B cell (primary cell): ENCODE measurements around the gene JAK1. TPM values are rescaled to one million over a fixed set of nuclear protein-coding genes. Genes with fewer than 3 reads are reported as not detected.

ENCODE experiments used
- ATAC-seq: fragments of 200-7000 bp; cut with Tn5 transposase; one replicate; pipeline ENCODE4 v1.10.0; 2021; ENCODE audit warnings: low read depth, mild to moderate bottlenecking, moderate number of reproducible peaks, moderate library complexity
- CTCF ChIA-PET: fragments of 350-600 bp; sonication (Branson Sonifier 250); formaldehyde crosslinking; loops from one replicate; lab custom pipeline; 2021; ENCODE audit warnings: antibody characterized with exemption, inconsistent platforms; lab: Charles Lee
- POLR2A ChIA-PET: fragments of 350-600 bp; sonication (Branson Sonifier 250); formaldehyde crosslinking; loops from one replicate; lab custom pipeline; 2021; ENCODE audit warnings: antibody characterized with exemption; lab: Charles Lee
- DNase-seq: peaks from one replicate; pipeline ENCODE4 v3.0.0; 2013
- H2AFZ ChIP-seq: 2 replicates; pipeline ENCODE4 v1.6.1; 2012; ENCODE audit warnings: mild to moderate bottlenecking, low read depth, low read length; ENCODE audit not compliant: insufficient read depth, poor library complexity, severe bottlenecking
- H3K27ac ChIP-seq, 2 donors: 1 replicate in 1 of 2; 2 replicates in 1 of 2; pipeline ENCODE4 v1.5.1; 2012 to 2013; ENCODE audit warnings: low read length in 2 of 2, mild to moderate bottlenecking in 2 of 2, moderate library complexity in 1 of 2
- H3K27me3 ChIP-seq, 4 experiments: fragments of 200-600 bp in 1 of 4; sonication (generic) in 1 of 4; replicated peaks in 1 of 4; 1 replicate in 2 of 4; 2 replicates in 2 of 4; pipeline versions ENCODE4 v1.6.1 to v1.7.0; 2013 to 2016; ENCODE audit warnings: low read length in 3 of 4, mild to moderate bottlenecking in 2 of 4, mixed read lengths in 1 of 4, moderate library complexity in 1 of 4; ENCODE audit not compliant: insufficient read depth in 4 of 4, control insufficient read depth in 3 of 4; ENCODE audit errors: control extremely low read depth in 1 of 4
- H3K36me3 ChIP-seq, 2 experiments: replicated peaks in 1 of 2; 1 replicate in 1 of 2; 2 replicates in 1 of 2; pipeline versions ENCODE4 v1.6.1 to v1.7.1; 2013; ENCODE audit warnings: low read length in 1 of 2; ENCODE audit not compliant: insufficient read depth in 2 of 2, control insufficient read depth in 1 of 2; ENCODE audit errors: control extremely low read depth in 1 of 2, extremely low read depth in 1 of 2
- H3K4me1 ChIP-seq, 2 donors: fragments of 200-600 bp in 1 of 2; sonication (generic) in 1 of 2; 1 replicate in 1 of 2; 2 replicates in 1 of 2; pipeline versions ENCODE4 v1.5.1 to v1.6.1; 2013 to 2017; ENCODE audit warnings: low read length in 2 of 2; ENCODE audit not compliant: control insufficient read depth in 2 of 2, insufficient read depth in 2 of 2
- H3K4me2 ChIP-seq: replicated peaks from 2 replicates; pipeline ENCODE3; 2012; ENCODE audit warnings: mild to moderate bottlenecking, low read depth, low read length; ENCODE audit not compliant: poor library complexity, severe bottlenecking
- H3K4me3 ChIP-seq, 5 experiments: fragments of 200-600 bp in 1 of 5; sonication (generic) in 1 of 5; 1 replicate in 3 of 5; 2 replicates in 2 of 5; pipeline versions ENCODE4 v1.5.1 to v1.7.0; 2011 to 2016; ENCODE audit warnings: low read length in 4 of 5, mild to moderate bottlenecking in 4 of 5, low read depth in 2 of 5, control low read depth in 1 of 5, moderate library complexity in 1 of 5; ENCODE audit not compliant: insufficient read depth in 1 of 5; ENCODE audit errors: control extremely low read depth in 1 of 5, extremely low read depth in 1 of 5
- H3K79me2 ChIP-seq: fragments of 200-600 bp; sonication (generic); one replicate; pipeline ENCODE4 v1.6.0; 2016; ENCODE audit warnings: low read length; ENCODE audit not compliant: control insufficient read depth, insufficient read depth
- H3K9ac ChIP-seq: fragments of 200-600 bp; sonication (generic); 2 replicates; pipeline ENCODE4 v1.6.1; 2017; ENCODE audit warnings: mild to moderate bottlenecking, low read length, moderate library complexity
- H3K9me3 ChIP-seq, 3 donors: one replicate each; pipeline versions ENCODE4 v1.6.1 to v1.7.1; 2013; ENCODE audit warnings: low read length in 2 of 3; ENCODE audit not compliant: control insufficient read depth in 2 of 3, insufficient read depth in 1 of 3; ENCODE audit errors: control extremely low read depth in 1 of 3
- H4K20me1 ChIP-seq: 2 replicates; pipeline ENCODE4 v1.6.0; 2012; ENCODE audit warnings: mild to moderate bottlenecking, low read length; ENCODE audit not compliant: insufficient read depth, control insufficient read depth, poor library complexity, severe bottlenecking
- H3K27ac Mint-ChIP-seq: one replicate; pipeline ENCODE4 v1.8.0; 2021; ENCODE audit warnings: mixed read lengths
- H3K27me3 Mint-ChIP-seq: one replicate; pipeline ENCODE4 v1.8.0; 2021; ENCODE audit warnings: mixed read lengths
- H3K4me1 Mint-ChIP-seq: one replicate; pipeline ENCODE4 v1.8.0; 2021; ENCODE audit warnings: mixed read lengths
- H3K4me3 Mint-ChIP-seq: one replicate; pipeline ENCODE4 v1.8.0; 2021; ENCODE audit warnings: mixed read lengths
- H3K9me3 Mint-ChIP-seq: one replicate; pipeline ENCODE4 v1.8.0; 2022; ENCODE audit warnings: mixed read lengths; ENCODE audit not compliant: insufficient read depth
- CTCF ChIP-seq: fragments of 200-600 bp; IDR thresholded peaks from one replicate; pipeline ENCODE4 v1.8.0; 2022; ENCODE audit warnings: antibody characterized with exemption, mild to moderate bottlenecking
- EZH2 ChIP-seq: IDR thresholded peaks from 2 replicates; pipeline ENCODE4 v1.6.1; 2012; ENCODE audit warnings: borderline replicate concordance, low read depth, mild to moderate bottlenecking, moderate library complexity, low read length; ENCODE audit not compliant: insufficient read depth, poor library complexity, severe bottlenecking
- WGBS: methylation state at CpG from one replicate; pipeline ENCODE4 v1.1.5; 2013; ENCODE audit warnings: missing lambda C conversion rate; ENCODE audit not compliant: insufficient coverage; 5-methylcytosine and 5-hydroxymethylcytosine counted together
- intact Hi-C: fragments of 100-400 bp; cut with micrococcal nuclease; formaldehyde crosslinking; loops from one replicate; pipeline ENCODE4 v1.10.0; 2022
- polyA plus RNA-seq: library from polyadenylated mRNA; depleted of rRNA; stranded (reverse); fragments of >200 nt; gene quantifications from 2 replicates; pipeline ENCODE4 v1.2.3, GENCODE V29; 2012
- small RNA-seq: library from RNA; depleted of rRNA; stranded (forward); fragments of <200 nt; gene quantifications from one replicate; pipeline ENCODE3, GENCODE V24; 2012; ENCODE audit warnings: low replicate concordance, low read depth; ENCODE audit not compliant: insufficient read length
- total RNA-seq, 2 donors: library from RNA; stranded (reverse); fragments of 120-200 nt in 1 of 2; gene quantifications; 1 replicate in 1 of 2; 2 replicates in 1 of 2; pipeline versions ENCODE4 v1.2.3 to v1.2.4, GENCODE V29; 2013 to 2022

Gene JAK1
- total and polyA plus RNA-seq, 2 donors (not counting 1 experiment from before 2014, with no cell fraction given), result 99.0 to 244 TPM

GRCh38 chr1:64790832-64791487 is 175.4 kb downstream of the JAK1 start:
- CTCF ChIA-PET, result interaction anchor here (0.5 kb wide), 1 partner anchor 9 kb away, joined by 4 read pairs; no protein-coding TSS in a partner anchor
- Mint-ChIP-seq H3K4me1 (peaks cover 8% of the 10 kb centered on the region), H3K4me3 (no peak overlapping the region), H3K27me3 (no peaks in the 10 kb centered on the region), H3K9me3 (peaks cover 11% of the 10 kb centered on the region), H3K27ac (no peak overlapping the region)
- Histone ChIP-seq H3K9me3 (peaks cover 0 to 14% (median 5%) of the 10 kb centered on the region in 3 donors), H3K27ac (no peak overlapping the region), H3K4me3 (no peak overlapping the region), H3K4me1 (peaks cover 0 to 4% of the 10 kb centered on the region in 2 donors), H4K20me1 (no peaks in the 10 kb centered on the region), H3K36me3 (no peaks in the 10 kb centered on the region), H2AFZ (no peak overlapping the region), H3K79me2 (no peaks in the 10 kb centered on the region), H3K4me2 (no peak overlapping the region), H3K27me3 (no peaks in the 10 kb centered on the region), H3K9ac (no peak overlapping the region)
- intact Hi-C loops, result no loop called here
- no peak for DNase-seq
- no peak for ATAC-seq
- POLR2A ChIA-PET, result no interaction called here
- no CpG with 5 or more reads among the region's 2 CpGs for WGBS
- TF ChIP-seq CTCF (no peak), EZH2 (no peak)

Small RNAs within 50 kb of the gene (small RNA-seq; reads per million reads assigned to genes)
- not detected for gene AL606517.2

Other genes with a start within 250 kb of the JAK1 start
- 1.4 and 1.5 TPM in 2 replicates for gene RAVER2, start 221.5 kb downstream of the JAK1 start, total RNA-seq
- gene RAVER2, start 221.5 kb downstream of the JAK1 start, polyA plus RNA-seq, result 0.82 and 0.97 TPM in 2 replicates
- 0.34 and 1.1 TPM in 2 replicates for gene AK4, start 181.7 kb upstream of the JAK1 start, total RNA-seq
- gene AK4, start 181.7 kb upstream of the JAK1 start, polyA plus RNA-seq, result 0.01 TPM in 1 of 2 replicates, not detected in the other